ENCODE data around the gene SRP14. TPM values are rescaled to one million over a fixed set of nuclear protein-coding genes. Genes with fewer than 3 reads are reported as not detected.

The SRP14 gene
- total and polyA plus RNA-seq, 9 of the 15 experiments (the other 6 are each of a cell fraction or from before 2014, with no cell fraction given), result 161 to 1,097 (median 402) TPM

DNA sequence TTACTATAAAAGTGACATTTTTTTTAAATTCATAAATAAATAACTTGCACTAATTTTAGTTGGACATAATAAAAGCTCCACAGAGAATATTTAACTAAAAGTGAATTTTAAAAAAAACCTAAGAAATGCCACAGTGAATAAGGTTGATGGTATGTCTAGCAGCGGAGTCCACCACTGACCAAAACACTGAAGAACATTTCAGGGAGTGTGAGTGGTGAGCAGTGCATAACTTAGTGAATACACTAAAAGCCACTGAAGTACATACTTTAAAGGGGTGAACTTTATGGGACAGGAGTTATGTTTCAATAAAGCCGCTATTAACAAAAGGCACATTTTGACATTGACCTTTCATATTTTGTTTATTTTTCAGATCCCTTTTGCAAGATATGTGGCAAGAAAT lies 32.3 kb downstream of the SRP14 start:
- Histone ChIP-seq H3K27me3 (ENCODE audit: control insufficient read depth in 2 of 2, insufficient read depth in 2 of 2, low read length in 2 of 2) (no peaks in the 10 kb centered on the region; a peak in 1 of 5 replicates), H3K79me2 (ENCODE audit: control insufficient read depth, insufficient read depth, low read length) (no peaks in the 10 kb centered on the region), H3K36me3 (ENCODE audit: control insufficient read depth, insufficient read depth, low read length) (peaks cover 60% of the 10 kb centered on the region), H3K9ac (ENCODE audit: insufficient read depth in 1 of 2, low read depth in 2 of 2, low read length in 2 of 2) (no peak overlapping the region), H3K4me1 (replicated peaks in 1 of 2; ENCODE audit: control insufficient read depth in 2 of 2, insufficient read depth in 2 of 2, low read length in 2 of 2) (no peaks in the 10 kb centered on the region), H3K9me1 (ENCODE audit: control insufficient read depth, insufficient read depth, low read length) (no peaks in the 10 kb centered on the region), H4K20me1 (replicated peaks; ENCODE audit: control insufficient read depth, insufficient read depth, low read length) (no peaks in the 10 kb centered on the region), H3K9me3 (replicated peaks; ENCODE audit: control insufficient read depth, insufficient read depth, low read depth, low read length) (no peaks in the 10 kb centered on the region), H3K27ac (ENCODE audit: extremely low read depth, low read depth, low read length) (no peak overlapping the region), H3K4me2 (ENCODE audit: insufficient read depth, low read length) (no peak overlapping the region), H3K4me3 (no peak overlapping the region), H2AFZ (ENCODE audit: low read depth, low read length) (no peak overlapping the region)
- DNase-seq (ENCODE audit: extremely low read depth in 1 of 4, low spot score in 3 of 4) (no peak), FAIRE-seq (no peak), ATAC-seq (no peak)
- BruUV-seq (replicated peaks), result no TSS peak
- intact Hi-C loops (cut with micrococcal nuclease) (no loop called here), in situ Hi-C loops (cut with MboI) (loop anchor here (25.0 kb wide), 1 partner anchor 219 kb away; the partner anchor contains the start of gene FSIP1)
- ChIA-PET CTCF (ENCODE audit: low intra/inter-chr PET ratio) (interaction anchor here (0.6 kb wide), 1 partner anchor 132 kb away, joined by 3 read pairs; no protein-coding TSS in a partner anchor), POLR2A (interaction anchor here (0.7 kb wide), 1 partner anchor 49 kb away, joined by 3 read pairs; no protein-coding TSS in a partner anchor)
- WGBS (ENCODE audit: insufficient coverage, low coverage, missing lambda C conversion rate), result 95% methylated on average over 2 of the region's 2 CpGs
- TF ChIP-seq POLR2AphosphoS5 (IDR thresholded peaks at IDR 0.05; ENCODE audit: control insufficient read depth, insufficient read depth, low read depth, low read length) (no peak), ZNF143 (CRISPR knock-in tag; IDR thresholded peaks at IDR 0.05) (no peak), KAT2B (IDR thresholded peaks at IDR 0.05; ENCODE audit: low read depth, low read length) (no peak), ZNF79 (CRISPR knock-in tag; IDR thresholded peaks at IDR 0.05; ENCODE audit: low read depth) (no peak), NR1H2 (CRISPR knock-in tag; IDR thresholded peaks at IDR 0.05) (no peak), SNIP1 (IDR thresholded peaks at IDR 0.05; ENCODE audit: low read depth) (no peak), HOXB6 (CRISPR knock-in tag; IDR thresholded peaks at IDR 0.05; ENCODE audit: borderline replicate concordance) (no peak), ILK (tag; IDR thresholded peaks at IDR 0.05; ENCODE audit: borderline replicate concordance, low read depth) (no peak), MIER1 (IDR thresholded peaks at IDR 0.05; ENCODE audit: low read depth) (no peak), RBM25 (IDR thresholded peaks at IDR 0.05; ENCODE audit: low read depth, low read length, severe bottlenecking) (no peak)
- TF ChIP-seq, protein P1, sequence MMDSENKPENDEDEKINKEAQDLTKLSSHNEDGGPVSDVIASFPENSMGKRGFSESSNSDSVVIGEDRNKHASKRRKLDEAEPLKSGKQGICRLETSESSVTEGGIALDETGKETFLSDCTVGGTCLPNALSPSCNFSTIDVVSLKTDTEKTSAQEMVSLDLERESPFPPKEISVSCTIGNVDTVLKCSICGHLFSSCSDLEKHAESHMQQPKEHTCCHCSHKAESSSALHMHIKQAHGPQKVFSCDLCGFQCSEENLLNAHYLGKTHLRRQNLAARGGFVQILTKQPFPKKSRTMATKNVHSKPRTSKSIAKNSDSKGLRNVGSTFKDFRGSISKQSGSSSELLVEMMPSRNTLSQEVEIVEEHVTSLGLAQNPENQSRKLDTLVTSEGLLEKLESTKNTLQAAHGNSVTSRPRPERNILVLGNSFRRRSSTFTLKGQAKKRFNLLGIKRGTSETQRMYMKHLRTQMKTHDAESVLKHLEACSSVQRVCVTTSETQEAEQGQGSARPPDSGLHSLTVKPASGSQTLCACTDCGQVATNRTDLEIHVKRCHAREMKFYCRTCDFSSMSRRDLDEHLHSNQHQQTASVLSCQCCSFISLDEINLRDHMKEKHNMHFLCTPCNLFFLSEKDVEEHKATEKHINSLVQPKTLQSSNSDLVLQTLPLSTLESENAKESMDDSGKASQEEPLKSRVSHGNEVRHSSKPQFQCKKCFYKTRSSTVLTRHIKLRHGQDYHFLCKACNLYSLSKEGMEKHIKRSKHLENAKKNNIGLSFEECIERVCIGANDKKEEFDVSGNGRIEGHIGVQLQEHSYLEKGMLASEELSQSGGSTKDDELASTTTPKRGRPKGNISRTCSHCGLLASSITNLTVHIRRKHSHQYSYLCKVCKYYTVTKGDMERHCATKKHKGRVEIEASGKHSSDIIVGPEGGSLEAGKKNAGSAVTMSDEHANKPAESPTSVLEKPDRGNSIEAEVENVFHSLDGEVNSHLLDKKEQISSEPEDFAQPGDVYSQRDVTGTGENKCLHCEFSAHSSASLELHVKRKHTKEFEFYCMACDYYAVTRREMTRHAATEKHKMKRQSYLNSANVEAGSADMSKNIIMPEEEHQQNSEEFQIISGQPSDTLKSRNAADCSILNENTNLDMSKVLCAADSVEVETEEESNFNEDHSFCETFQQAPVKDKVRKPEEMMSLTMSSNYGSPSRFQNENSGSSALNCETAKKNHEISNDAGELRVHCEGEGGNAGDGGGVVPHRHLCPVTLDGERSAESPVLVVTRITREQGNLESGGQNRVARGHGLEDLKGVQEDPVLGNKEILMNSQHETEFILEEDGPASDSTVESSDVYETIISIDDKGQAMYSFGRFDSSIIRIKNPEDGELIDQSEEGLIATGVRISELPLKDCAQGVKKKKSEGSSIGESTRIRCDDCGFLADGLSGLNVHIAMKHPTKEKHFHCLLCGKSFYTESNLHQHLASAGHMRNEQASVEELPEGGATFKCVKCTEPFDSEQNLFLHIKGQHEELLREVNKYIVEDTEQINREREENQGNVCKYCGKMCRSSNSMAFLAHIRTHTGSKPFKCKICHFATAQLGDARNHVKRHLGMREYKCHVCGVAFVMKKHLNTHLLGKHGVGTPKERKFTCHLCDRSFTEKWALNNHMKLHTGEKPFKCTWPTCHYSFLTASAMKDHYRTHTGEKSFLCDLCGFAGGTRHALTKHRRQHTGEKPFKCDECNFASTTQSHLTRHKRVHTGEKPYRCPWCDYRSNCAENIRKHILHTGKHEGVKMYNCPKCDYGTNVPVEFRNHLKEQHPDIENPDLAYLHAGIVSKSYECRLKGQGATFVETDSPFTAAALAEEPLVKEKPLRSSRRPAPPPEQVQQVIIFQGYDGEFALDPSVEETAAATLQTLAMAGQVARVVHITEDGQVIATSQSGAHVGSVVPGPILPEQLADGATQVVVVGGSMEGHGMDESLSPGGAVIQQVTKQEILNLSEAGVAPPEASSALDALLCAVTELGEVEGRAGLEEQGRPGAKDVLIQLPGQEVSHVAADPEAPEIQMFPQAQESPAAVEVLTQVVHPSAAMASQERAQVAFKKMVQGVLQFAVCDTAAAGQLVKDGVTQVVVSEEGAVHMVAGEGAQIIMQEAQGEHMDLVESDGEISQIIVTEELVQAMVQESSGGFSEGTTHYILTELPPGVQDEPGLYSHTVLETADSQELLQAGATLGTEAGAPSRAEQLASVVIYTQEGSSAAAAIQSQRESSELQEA (IDR thresholded peaks at IDR 0.05; ENCODE audit: low read depth), result no peak
- TF ChIP-seq, protein P2, sequence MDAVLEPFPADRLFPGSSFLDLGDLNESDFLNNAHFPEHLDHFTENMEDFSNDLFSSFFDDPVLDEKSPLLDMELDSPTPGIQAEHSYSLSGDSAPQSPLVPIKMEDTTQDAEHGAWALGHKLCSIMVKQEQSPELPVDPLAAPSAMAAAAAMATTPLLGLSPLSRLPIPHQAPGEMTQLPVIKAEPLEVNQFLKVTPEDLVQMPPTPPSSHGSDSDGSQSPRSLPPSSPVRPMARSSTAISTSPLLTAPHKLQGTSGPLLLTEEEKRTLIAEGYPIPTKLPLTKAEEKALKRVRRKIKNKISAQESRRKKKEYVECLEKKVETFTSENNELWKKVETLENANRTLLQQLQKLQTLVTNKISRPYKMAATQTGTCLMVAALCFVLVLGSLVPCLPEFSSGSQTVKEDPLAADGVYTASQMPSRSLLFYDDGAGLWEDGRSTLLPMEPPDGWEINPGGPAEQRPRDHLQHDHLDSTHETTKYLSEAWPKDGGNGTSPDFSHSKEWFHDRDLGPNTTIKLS (IDR thresholded peaks at IDR 0.05; ENCODE audit: borderline replicate concordance, low read depth), result no peak

Measured in K562 (cell line).